K562 (cell line): Measurements from ENCODE around the gene SPON1. TPM values are rescaled to one million over a fixed set of nuclear protein-coding genes. Genes with fewer than 3 reads are reported as not detected.
"Not testable (repeated sequence)": the region's sequence is repeated elsewhere in the genome, so short reads cannot be mapped to it uniquely, and the experiment has no call there.

Experiments
- ATAC-seq: fragments of 200-7000 bp; cut with Tn5 transposase; 3 replicates; pipeline ENCODE4 v1.9.1; 2020; ENCODE audit warnings: moderate library complexity
- BruUV-seq: library from RNA; stranded (reverse); fragments of 400-500 nt; replicated peaks from 2 replicates; lab custom pipeline; 2021; lab: Mats Ljungman, UMichigan
- CTCF ChIA-PET: fragments of 300-600 bp; formaldehyde crosslinking; extraction: SDS; loops from one replicate; lab custom pipeline; 2021; ENCODE audit warnings: low intra/inter-chr PET ratio; lab: Yijun Ruan, JAX
- POLR2A ChIA-PET: fragments of 300-600, 350-650 bp; sonication (Branson Sonifier 250); formaldehyde crosslinking; extraction: SDS; loops from one replicate; lab custom pipeline; 2021; ENCODE audit warnings: antibody characterized with exemption, inconsistent platforms; lab: Yijun Ruan, JAX
- DNase-seq, 4 experiments: peaks; one replicate each; pipeline versions ENCODE4 v3.0.0 to v3.0.0-alpha.2; 2011 to 2018; ENCODE audit warnings: low spot score in 3 of 4, mixed read lengths in 3 of 4; ENCODE audit errors: extremely low read depth in 1 of 4
- FAIRE-seq: peaks from 2 replicates; lab custom pipeline; 2011; peaks lifted over from hg19 to GRCh38; lab: Jason Lieb, UNC
- H2AFZ ChIP-seq: 2 replicates; pipeline ENCODE4 v1.6.0; 2011; ENCODE audit warnings: low read depth, low read length, control low read depth, inconsistent platforms
- H3K27ac ChIP-seq: fragments of 200-600 bp; 3 replicates; pipeline ENCODE4 v1.8.0; 2011; ENCODE audit warnings: low read depth, mild to moderate bottlenecking, control low read depth, inconsistent platforms, low read length, moderate library complexity, mixed read lengths; ENCODE audit errors: extremely low read depth
- H3K27me3 ChIP-seq, 2 experiments: fragments of 300-600 bp in 1 of 2; 2 replicates in 1 of 2; 3 replicates in 1 of 2; pipeline versions ENCODE4 v1.6.0 to v1.8.0; 2011; ENCODE audit warnings: inconsistent platforms in 2 of 2, low read length in 2 of 2, mild to moderate bottlenecking in 1 of 2, mixed read lengths in 1 of 2, moderate library complexity in 1 of 2; ENCODE audit not compliant: control insufficient read depth in 2 of 2, insufficient read depth in 2 of 2
- H3K36me3 ChIP-seq: fragments of 300-600 bp; 3 replicates; pipeline ENCODE4 v1.8.0; 2011; ENCODE audit warnings: mild to moderate bottlenecking, low read length, inconsistent platforms; ENCODE audit not compliant: control insufficient read depth, insufficient read depth
- H3K4me1 ChIP-seq, 2 experiments: fragments of 200-600 bp in 1 of 2; replicated peaks in 1 of 2; 2 replicates in 1 of 2; 3 replicates in 1 of 2; pipeline versions ENCODE4 v1.5.1 to v1.8.0; 2011; ENCODE audit warnings: inconsistent platforms in 2 of 2, low read length in 2 of 2, mild to moderate bottlenecking in 1 of 2, mixed read lengths in 1 of 2, moderate library complexity in 1 of 2; ENCODE audit not compliant: control insufficient read depth in 2 of 2, insufficient read depth in 2 of 2
- H3K4me2 ChIP-seq: 2 replicates; pipeline ENCODE4 v1.6.1; 2011; ENCODE audit warnings: low read length, control low read depth, inconsistent platforms, mixed read lengths; ENCODE audit not compliant: insufficient read depth
- H3K4me3 ChIP-seq: fragments of 200-600 bp; sonication (generic), shearing (Covaris generic); 2 replicates; pipeline ENCODE4 v1.5.1; 2016; ENCODE audit warnings: control low read depth, inconsistent platforms
- H3K79me2 ChIP-seq: fragments of 200-600 bp; 3 replicates; pipeline ENCODE4 v1.8.0; 2011; ENCODE audit warnings: low read length, inconsistent platforms; ENCODE audit not compliant: control insufficient read depth, insufficient read depth
- H3K9ac ChIP-seq, 2 experiments: 2 replicates each; pipeline versions ENCODE4 v1.6.0 to v1.6.1; 2011; ENCODE audit warnings: low read depth in 2 of 2, low read length in 2 of 2, control low read depth in 1 of 2, inconsistent platforms in 1 of 2, mild to moderate bottlenecking in 1 of 2, mixed read lengths in 1 of 2; ENCODE audit not compliant: insufficient read depth in 1 of 2
- H3K9me1 ChIP-seq: one replicate; pipeline ENCODE4 v1.6.0; 2011; ENCODE audit warnings: inconsistent platforms, mild to moderate bottlenecking, low read length, moderate library complexity; ENCODE audit not compliant: control insufficient read depth, insufficient read depth
- H3K9me3 ChIP-seq: replicated peaks from 2 replicates; pipeline ENCODE4 v1.5.1; 2011; ENCODE audit warnings: low read depth, low read length, inconsistent platforms; ENCODE audit not compliant: control insufficient read depth, insufficient read depth
- H4K20me1 ChIP-seq: replicated peaks from 2 replicates; pipeline ENCODE4 v1.6.1; 2011; ENCODE audit warnings: low read length, inconsistent platforms, mixed read lengths; ENCODE audit not compliant: control insufficient read depth, insufficient read depth
- MITF ChIP-seq: IDR thresholded peaks from 2 replicates; pipeline ENCODE4 v1.6.1; 2014; ENCODE audit warnings: antibody characterized with exemption
- PCBP1 ChIP-seq: fragments of 200-400 bp; formaldehyde crosslinking; IDR thresholded peaks from 2 replicates; pipeline ENCODE4 v1.6.1; 2018; ENCODE audit warnings: mild to moderate bottlenecking, low read depth, low read length; ENCODE audit not compliant: poor library complexity, severe bottlenecking
- XRCC4 ChIP-seq: IDR thresholded peaks from one replicate; pipeline ENCODE4 v1.6.1; 2011; ENCODE audit not compliant: insufficient read depth, insufficient read length; ENCODE audit errors: extremely low read depth
- ZNF41 ChIP-seq: fragments of 250-450 bp; sonication (Bioruptor Pico); conservative IDR thresholded peaks from 2 replicates; pipeline ENCODE4 v1.4.0; 2020; ENCODE audit warnings: mild to moderate bottlenecking
- WGBS: fragments of 100-300 bp; shearing (Covaris generic); methylation state at CpG from one replicate; pipeline ENCODE4 v1.1.6; 2016; ENCODE audit warnings: low coverage, mixed read lengths; ENCODE audit not compliant: insufficient coverage; ENCODE audit errors: missing lambda C conversion rate; 5-methylcytosine and 5-hydroxymethylcytosine counted together
- in situ Hi-C: fragments of 300-500 bp; cut with MboI; formaldehyde crosslinking; loops from 4 replicates; pipeline ENCODE4 v1.15.0; 2018; ENCODE audit warnings: inconsistent platforms, mixed read lengths
- intact Hi-C: fragments of 100-400 bp; cut with micrococcal nuclease; formaldehyde crosslinking; loops from 2 replicates; pipeline ENCODE4 v1.14.2; 2022
- polyA plus RNA-seq, 8 experiments: library from polyadenylated mRNA; depleted of rRNA in 4 of 8; stranded (reverse) in 5 of 8; unstranded in 3 of 8; fragments of >200 nt; fragmentation: Nextera tagmentation in 2 of 8; fragmentation: Illumina TruSeq in 1 of 8; extraction: Ambion mirVana in 2 of 8; extraction: Trizol in 1 of 8; gene quantifications; 2 replicates each; pipeline versions ENCODE4 v1.2.1 to v1.2.3, GENCODE V29; 2011 to 2014; ENCODE audit warnings: inconsistent platforms in 1 of 8, missing spikeins in 1 of 8
- total RNA-seq, 7 experiments: library from RNA; depleted of rRNA in 6 of 7; stranded (reverse); fragments of >200 nt in 6 of 7; fragmentation: Illumina TruSeq in 2 of 7; extraction: Trizol in 2 of 7; gene quantifications; 2 replicates each; pipeline versions ENCODE4 v1.2.1 to v1.2.3, GENCODE V29; 2011 to 2021; ENCODE audit warnings: low replicate concordance in 1 of 7

Gene SPON1
- total and polyA plus RNA-seq, 9 of the 15 experiments (the other 6 are each of a cell fraction or from before 2014, with no cell fraction given) = 0.04 to 0.06 TPM; not detected in 7

- DNase-seq, H3K4me1 ChIP-seq, ATAC-seq, H2AFZ ChIP-seq, H3K36me3 ChIP-seq, H3K9me1 ChIP-seq, POLR2A ChIA-PET, H3K79me2 ChIP-seq, H4K20me1 ChIP-seq, in situ Hi-C loops, H3K27me3 ChIP-seq, H3K4me3 ChIP-seq, H3K4me2 ChIP-seq, H3K27ac ChIP-seq, H3K9me3 ChIP-seq, H3K9ac ChIP-seq, CTCF ChIA-PET, intact Hi-C loops: not testable (repeated sequence)
- peak; percentile 65 for FAIRE-seq
- TSS peak; percentile 47 for BruUV-seq
- WGBS = 100% methylated on average over 1 of the region's 1 CpG
Observed at GRCh38 chr11:14278869-14279268, 316.3 kb downstream of the SPON1 start.

- Histone ChIP-seq H3K9me1 (no peaks in the 10 kb centered on the region), H3K36me3 (peaks cover 21% of the 10 kb centered on the region), H2AFZ (no peak overlapping the region), H3K27ac (no peak overlapping the region), H3K4me1 (peaks cover 0 to 2% of the 10 kb centered on the region in 2 experiments; a peak in 1 of 5 replicates), H3K27me3 (no peaks in the 10 kb centered on the region), H3K9me3 (no peaks in the 10 kb centered on the region), H3K4me3 (no peak overlapping the region), H4K20me1 (no peaks in the 10 kb centered on the region), H3K79me2 (no peaks in the 10 kb centered on the region), H3K4me2 (no peak overlapping the region), H3K9ac (no peak overlapping the region)
- in situ Hi-C loops (no loop called here), intact Hi-C loops (no loop called here)
- ATAC-seq = no peak
- FAIRE-seq = no peak
- CTCF ChIA-PET = no interaction called here
- no peak for DNase-seq
- POLR2A ChIA-PET = no interaction called here
- whole genome bisulfite sequencing = 91% methylated on average over 2 of the region's 2 CpGs
- no TSS peak for BruUV-seq
- no peak for TF ChIP-seq MITF
- TF ChIP-seq ZNF41 = no peak
- TF ChIP-seq PCBP1 = no peak
- TF ChIP-seq XRCC4 = no peak
Observed at GRCh38 chr11:14288189-14288935, 325.8 kb downstream of the SPON1 start.
